ENCODE measurements around the gene RDH16. TPM values are rescaled to one million over a fixed set of nuclear protein-coding genes. Genes with fewer than 3 reads are reported as not detected.
"Not testable (repeated sequence)": the region's sequence is repeated elsewhere in the genome, so short reads cannot be mapped to it uniquely, and the experiment has no call there.

RDH16 gene
- total RNA-seq, 2 experiments from 2014 or later = 0.18 to 0.32 TPM

DNA sequence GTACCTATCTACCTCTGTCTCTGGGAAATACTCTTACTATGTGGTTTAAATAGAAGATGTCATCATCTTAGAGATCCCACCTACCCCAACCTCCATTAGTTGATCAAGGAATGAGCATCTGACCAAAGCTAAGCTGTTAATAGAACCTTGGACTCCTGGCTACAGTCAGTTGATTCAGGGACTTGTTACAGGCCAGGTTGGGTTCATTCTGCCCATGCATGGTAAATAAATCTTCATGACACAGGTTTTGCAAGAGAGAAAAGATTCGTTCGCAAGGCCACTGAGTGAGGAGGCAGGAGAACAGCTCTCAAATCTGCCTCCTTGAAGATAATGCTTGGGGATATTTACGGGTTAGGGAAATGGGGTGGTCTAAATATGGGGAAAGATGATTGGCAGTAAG, 42.7 kb downstream of the RDH16 start:
- Mint-ChIP-seq H3K36me3 (ENCODE audit: low read depth) (no peaks in the 10 kb centered on the region), H3K27me3 (peaks cover 12% of the 10 kb centered on the region), H3K4me3 (no peak overlapping the region), H3K27ac (no peak overlapping the region), H3K9me3 (ENCODE audit: low read depth) (peaks cover 3% of the 10 kb centered on the region), H3K4me1 (no peaks in the 10 kb centered on the region)
- intact Hi-C loops (cut with DNase I, micrococcal nuclease) = no loop called here
- DNase-seq (no peak), ATAC-seq (no peak)
- CTCF ChIA-PET = no interaction called here
- POLR2A ChIA-PET = no interaction called here

- H3K27ac Mint-ChIP-seq = no peak overlapping the region
- H3K27me3 Mint-ChIP-seq = peaks cover 13% of the 10 kb centered on the region
- intact Hi-C loops (cut with DNase I, micrococcal nuclease) = no loop called here
- ChIA-PET POLR2A (no interaction called here), CTCF (no interaction called here)
- no peak overlapping the region for H3K4me3 Mint-ChIP-seq
- no peaks in the 10 kb centered on the region for H3K4me1 Mint-ChIP-seq
- peaks cover 8% of the 10 kb centered on the region for H3K9me3 Mint-ChIP-seq (ENCODE audit: low read depth)
- ATAC-seq (no peak), DNase-seq (no peak)
- H3K36me3 Mint-ChIP-seq (ENCODE audit: low read depth) = no peaks in the 10 kb centered on the region
Observed at GRCh38 chr12:56914256-56914655, 43.2 kb downstream of the RDH16 start.

GRCh38 chr12:56909403-56909802, 48.0 kb downstream of the RDH16 start:
- peaks cover 12% of the 10 kb centered on the region for H3K27me3 Mint-ChIP-seq
- ATAC-seq; DNase-seq; POLR2A ChIA-PET; H3K9me3 Mint-ChIP-seq (ENCODE audit: low read depth); H3K36me3 Mint-ChIP-seq (ENCODE audit: low read depth); H3K4me1 Mint-ChIP-seq; CTCF ChIA-PET; H3K4me3 Mint-ChIP-seq; intact Hi-C loops (cut with DNase I, micrococcal nuclease); H3K27ac Mint-ChIP-seq: not testable (repeated sequence)

- Mint-ChIP-seq H3K4me3 (no peak overlapping the region), H3K27ac (no peak overlapping the region), H3K36me3 (ENCODE audit: low read depth) (no peaks in the 10 kb centered on the region), H3K9me3 (ENCODE audit: low read depth) (peaks cover 10% of the 10 kb centered on the region), H3K27me3 (peaks cover 12% of the 10 kb centered on the region), H3K4me1 (no peaks in the 10 kb centered on the region)
- ChIA-PET CTCF (no interaction called here), POLR2A (no interaction called here)
- no peak for DNase-seq
- ATAC-seq = no peak
- intact Hi-C loops (cut with DNase I, micrococcal nuclease) = no loop called here
Observed at GRCh38 chr12:56908136-56908535, 49.3 kb downstream of the RDH16 start.

DNA sequence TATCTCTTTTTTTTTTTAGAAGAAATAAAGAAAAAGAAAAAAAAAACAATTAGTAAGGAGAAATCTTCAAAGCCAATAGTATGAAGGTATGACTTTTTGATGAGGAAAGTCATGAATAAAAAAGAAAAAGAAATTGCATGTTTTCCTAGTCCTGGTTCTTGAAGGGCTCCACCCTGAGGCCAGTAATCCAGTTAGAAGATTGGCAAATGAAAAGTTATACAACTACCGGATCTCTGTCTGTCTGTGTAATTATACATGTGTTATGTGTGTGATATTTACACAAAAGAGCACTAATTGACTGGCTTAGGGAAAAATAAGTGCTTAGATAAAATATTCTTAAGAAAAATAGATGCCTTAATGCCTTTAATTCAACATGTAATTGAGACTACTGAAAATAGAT, 51.6 kb downstream of the RDH16 start:
- Mint-ChIP-seq H3K27ac (no peak overlapping the region), H3K27me3 (peaks cover 8% of the 10 kb centered on the region), H3K36me3 (ENCODE audit: low read depth) (no peaks in the 10 kb centered on the region), H3K4me1 (no peaks in the 10 kb centered on the region), H3K9me3 (ENCODE audit: low read depth) (peaks cover 21% of the 10 kb centered on the region), H3K4me3 (no peak overlapping the region)
- DNase-seq (no peak), ATAC-seq (no peak)
- POLR2A ChIA-PET = no interaction called here
- CTCF ChIA-PET = interaction anchor here (0.6 kb wide), 1 partner anchor 262 kb away, joined by 4 read pairs; no protein-coding TSS in a partner anchor
- intact Hi-C loops (cut with DNase I, micrococcal nuclease) = no loop called here

GRCh38 chr12:56903374-56903773, 54.0 kb downstream of the RDH16 start:
- ATAC-seq (no peak), DNase-seq (no peak)
- H3K36me3 Mint-ChIP-seq (ENCODE audit: low read depth) = peaks cover 2% of the 10 kb centered on the region
- no peaks in the 10 kb centered on the region for H3K4me1 Mint-ChIP-seq
- no peak overlapping the region for H3K27ac Mint-ChIP-seq
- H3K9me3 Mint-ChIP-seq (ENCODE audit: low read depth) = peaks cover 23% of the 10 kb centered on the region
- intact Hi-C loops (cut with DNase I, micrococcal nuclease) = no loop called here
- ChIA-PET CTCF (interaction anchor here (0.6 kb wide), 1 partner anchor 739 kb away, joined by 3 read pairs; no protein-coding TSS in a partner anchor), POLR2A (no interaction called here)
- peaks cover 4% of the 10 kb centered on the region for H3K27me3 Mint-ChIP-seq
- no peak overlapping the region for H3K4me3 Mint-ChIP-seq

Other genes starting within 250 kb of the RDH16 start
- 1,000 to 10,000 TPM; 1,215 to 1,231 TPM for gene NACA, start 232.3 kb downstream of the RDH16 start, total RNA-seq
- gene PRIM1, start 205.3 kb downstream of the RDH16 start, total RNA-seq = 10 to 100 TPM; 81.3 to 83.7 TPM
- 1 to 10 TPM; 2.6 to 5.1 TPM for gene HSD17B6, start 194.3 kb downstream of the RDH16 start, total RNA-seq
- not detected for gene SDR9C7, start 23.2 kb downstream of the RDH16 start, total RNA-seq
- gene ZBTB39, start 48.9 kb upstream of the RDH16 start, total RNA-seq = 1 to 10 TPM; 6.4 to 6.6 TPM
- under 1 TPM; 0.37 to 0.63 TPM for gene TAC3, start 58.9 kb upstream of the RDH16 start, total RNA-seq
- gene MYO1A, start 92.5 kb upstream of the RDH16 start, total RNA-seq = 1 to 10 TPM; 2.4 to 2.6 TPM
- gene NEMP1, start 121.2 kb upstream of the RDH16 start, total RNA-seq = 10 to 100 TPM; 79.0 to 81.1 TPM
- gene NAB2, start 131.5 kb upstream of the RDH16 start, total RNA-seq = 10 to 100 TPM; 46.8 to 48.6 TPM
- 100 to 1,000 TPM; 250 to 288 TPM for gene STAT6, start 153.8 kb upstream of the RDH16 start, total RNA-seq
- 1 to 10 TPM; 1.8 to 2.7 TPM for gene LRP1, start 170.9 kb upstream of the RDH16 start, total RNA-seq
- gene LRP1-AS, start 190.0 kb upstream of the RDH16 start, total RNA-seq = not detected

Measured in activated CD4-positive, alpha-beta T cell treated with anti-CD3 and anti-CD28 coated beads for 36 hours (primary cell).